ENCODE measurements around the gene PLCH2.
"Not testable (repeated sequence)": the region's sequence is repeated elsewhere in the genome, so short reads cannot be mapped to it uniquely, and the experiment has no call there.

PLCH2 gene

DNA sequence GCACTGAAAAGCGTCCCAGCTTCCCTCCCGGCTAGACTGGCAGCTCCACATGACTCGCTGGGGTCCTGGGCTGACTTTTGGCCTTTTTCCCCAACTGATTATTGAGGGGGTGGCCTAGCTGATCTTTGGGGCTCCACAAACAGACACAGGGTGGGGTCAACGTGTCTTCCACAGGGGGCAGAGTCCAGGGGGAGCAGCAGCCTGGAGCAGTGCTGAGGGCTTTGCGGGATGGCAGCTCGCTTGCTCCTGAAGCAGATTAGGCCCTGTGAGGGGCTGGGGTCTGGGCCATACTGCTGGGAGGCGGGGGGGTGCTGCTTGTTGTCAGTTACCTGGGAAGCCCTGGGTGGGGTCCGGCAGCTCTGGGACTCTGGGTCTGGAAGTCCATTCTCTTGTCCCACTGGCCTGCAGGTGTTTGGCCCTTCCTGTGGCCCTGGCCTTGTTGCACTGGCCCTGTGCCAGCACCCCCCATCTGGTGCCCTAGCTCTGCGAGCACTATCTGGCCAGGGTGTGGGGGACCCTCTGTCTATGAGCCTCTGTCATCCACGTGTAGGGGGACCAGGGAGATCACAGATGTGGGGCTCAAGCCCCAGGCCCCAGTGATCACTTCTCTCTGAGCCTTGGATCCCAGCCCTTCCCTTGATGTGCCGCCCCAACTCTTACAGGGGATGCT is 66.3 kb downstream of the PLCH2 start:
- DNase-seq (ENCODE audit: low read depth in 4 of 4, low spot score in 1 of 4), result no peak

DNA sequence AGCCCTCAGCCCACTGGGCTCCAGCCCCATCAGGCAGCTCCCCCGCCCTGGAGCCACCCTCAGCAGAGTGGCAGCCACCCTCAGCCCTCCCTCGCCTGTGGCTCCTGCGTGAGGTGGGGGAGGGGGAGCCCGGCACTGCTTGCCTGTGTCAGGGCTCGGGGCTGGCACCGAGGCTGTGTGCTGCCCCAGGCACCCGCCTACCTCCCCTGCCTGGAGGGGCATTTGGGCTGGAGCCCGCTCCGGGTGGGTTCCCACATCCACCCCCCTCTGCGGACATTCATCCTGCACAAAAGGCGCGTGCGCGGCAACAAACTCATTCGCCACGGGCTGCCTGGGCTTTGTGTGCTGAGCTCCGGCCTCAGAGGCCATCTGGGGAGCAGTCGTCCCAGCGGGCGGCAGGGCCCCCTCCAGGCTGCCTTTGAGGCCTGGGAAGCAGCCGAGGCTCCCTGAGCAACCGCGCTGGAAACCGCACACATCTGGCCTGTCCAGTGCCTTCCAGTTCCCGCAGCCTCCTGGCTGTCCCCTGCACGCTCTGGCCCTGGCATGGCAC is 67.5 kb downstream of the PLCH2 start:
- no peak for DNase-seq (ENCODE audit: low read depth in 4 of 4, low spot score in 1 of 4)

DNA sequence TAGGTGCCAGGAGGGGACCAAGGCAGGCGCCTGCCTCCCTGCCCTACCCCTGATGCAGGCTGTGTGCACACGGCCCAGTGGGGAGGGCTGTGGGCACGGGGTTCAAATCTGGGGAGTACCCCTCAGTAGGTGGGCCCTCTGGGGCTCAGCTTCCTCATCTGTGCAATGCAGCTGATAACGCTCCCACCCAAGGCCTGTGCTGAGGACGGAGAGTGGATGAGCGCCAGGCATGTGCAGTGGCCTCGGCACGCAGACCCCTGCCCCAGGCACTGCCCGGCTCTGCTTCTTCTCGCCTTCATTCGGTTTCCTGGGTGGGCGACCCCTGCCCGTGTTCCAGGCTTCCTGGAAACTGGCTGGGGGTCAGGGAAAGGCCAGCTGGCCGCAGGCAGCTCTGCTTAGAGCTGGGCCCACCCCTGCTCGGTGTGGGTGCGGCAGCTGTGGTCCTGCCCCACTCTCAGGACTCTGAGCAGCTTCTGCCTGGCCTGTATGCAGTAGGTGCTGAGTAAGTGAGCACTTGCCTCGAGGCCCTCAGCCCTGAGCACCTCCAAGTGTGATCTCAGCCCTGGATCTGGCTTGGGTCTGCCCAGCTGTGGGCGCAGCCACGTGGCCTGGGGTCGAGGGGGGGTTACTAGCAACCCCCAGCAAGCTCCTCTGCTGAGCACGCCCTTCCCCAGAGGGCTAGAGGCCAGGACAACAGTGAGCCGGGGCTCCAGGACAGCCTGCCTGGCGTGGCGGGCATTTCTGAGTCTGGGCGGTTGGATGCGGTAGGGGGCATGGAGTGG is 68.2 kb downstream of the PLCH2 start:
- DNase-seq (ENCODE audit: low read depth in 4 of 4, low spot score in 1 of 4), result no peak

DNA sequence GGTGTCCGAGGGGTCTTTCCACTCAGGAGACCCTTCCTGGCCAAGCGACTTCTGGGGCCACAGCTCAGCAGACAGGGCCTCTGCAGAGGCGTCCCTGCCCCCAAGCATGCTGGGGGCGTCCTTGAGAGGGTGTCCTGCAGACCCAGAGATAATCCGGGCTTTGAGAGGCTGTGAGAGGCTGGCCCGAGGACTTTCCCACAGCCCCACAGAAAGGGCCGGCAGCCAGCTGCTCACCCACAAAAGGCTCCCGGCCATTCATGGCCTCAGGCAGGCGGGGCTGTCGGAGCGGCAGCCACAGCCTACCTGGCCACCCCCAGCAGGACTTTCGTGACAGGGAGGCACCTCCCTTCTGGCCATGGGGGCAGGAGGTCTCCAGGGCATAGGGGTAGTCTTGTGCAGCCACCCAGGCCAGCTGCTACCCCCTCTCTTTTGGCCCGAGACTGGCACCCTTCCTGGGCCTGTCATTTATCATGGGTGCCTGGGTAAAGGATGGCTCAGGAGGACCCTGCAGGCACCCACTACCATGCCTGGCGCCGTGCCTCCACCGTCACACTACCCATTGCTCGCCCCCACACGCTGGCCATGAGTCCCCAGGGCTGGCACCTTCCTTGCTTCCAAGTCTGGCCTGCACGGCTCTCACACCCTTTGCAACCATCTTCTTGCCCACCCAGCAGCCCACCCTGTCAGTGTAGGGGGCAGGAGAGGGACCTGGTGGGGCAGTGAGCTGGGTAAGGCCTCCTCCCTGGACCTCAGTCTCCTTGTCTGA is 69.0 kb downstream of the PLCH2 start:
- no peak for DNase-seq (ENCODE audit: low read depth in 4 of 4, low spot score in 1 of 4)

DNA sequence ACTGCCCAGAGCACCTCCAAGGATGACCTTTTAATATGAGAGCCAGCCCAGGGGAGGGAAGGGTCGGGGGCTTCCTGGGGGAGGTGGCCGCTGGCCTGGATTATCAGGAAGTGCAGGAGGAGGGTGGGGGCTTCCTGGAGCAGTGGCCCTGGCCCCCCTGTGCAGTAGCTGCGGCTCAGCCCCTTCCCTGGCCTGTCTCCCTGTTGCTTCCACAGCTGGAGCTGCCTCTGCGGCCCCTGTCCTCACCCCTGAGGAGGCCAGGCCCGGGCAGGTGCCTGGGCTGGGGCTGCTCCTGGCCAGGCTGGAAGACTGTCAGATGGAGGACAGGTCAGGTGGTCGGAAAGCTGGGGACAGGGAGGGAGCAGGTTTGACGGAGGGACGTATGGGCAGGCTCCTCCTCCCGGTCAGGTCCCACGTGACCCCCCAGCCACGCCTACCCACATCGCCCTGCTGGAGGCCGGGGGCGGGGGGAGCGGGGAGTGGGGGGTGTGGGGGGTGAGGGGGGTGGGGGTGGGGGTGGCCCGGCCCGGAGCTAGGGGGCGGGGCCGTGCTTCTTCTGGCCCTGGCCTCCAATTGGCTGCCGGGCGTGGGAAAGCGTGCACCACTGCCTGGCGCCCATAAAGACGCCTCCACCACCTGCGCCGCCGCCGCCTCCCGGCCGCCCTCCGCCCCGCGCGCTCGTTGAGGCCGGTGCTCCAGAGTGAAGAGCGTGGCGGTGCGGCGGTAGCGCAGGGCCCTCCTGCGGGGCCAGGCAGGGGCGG is 69.8 kb downstream of the PLCH2 start:
- DNase-seq (ENCODE audit: low read depth in 4 of 4, low spot score in 1 of 4), result peak in 3 of 4 experiments; percentile 62 to 82 (median 75)

DNA sequence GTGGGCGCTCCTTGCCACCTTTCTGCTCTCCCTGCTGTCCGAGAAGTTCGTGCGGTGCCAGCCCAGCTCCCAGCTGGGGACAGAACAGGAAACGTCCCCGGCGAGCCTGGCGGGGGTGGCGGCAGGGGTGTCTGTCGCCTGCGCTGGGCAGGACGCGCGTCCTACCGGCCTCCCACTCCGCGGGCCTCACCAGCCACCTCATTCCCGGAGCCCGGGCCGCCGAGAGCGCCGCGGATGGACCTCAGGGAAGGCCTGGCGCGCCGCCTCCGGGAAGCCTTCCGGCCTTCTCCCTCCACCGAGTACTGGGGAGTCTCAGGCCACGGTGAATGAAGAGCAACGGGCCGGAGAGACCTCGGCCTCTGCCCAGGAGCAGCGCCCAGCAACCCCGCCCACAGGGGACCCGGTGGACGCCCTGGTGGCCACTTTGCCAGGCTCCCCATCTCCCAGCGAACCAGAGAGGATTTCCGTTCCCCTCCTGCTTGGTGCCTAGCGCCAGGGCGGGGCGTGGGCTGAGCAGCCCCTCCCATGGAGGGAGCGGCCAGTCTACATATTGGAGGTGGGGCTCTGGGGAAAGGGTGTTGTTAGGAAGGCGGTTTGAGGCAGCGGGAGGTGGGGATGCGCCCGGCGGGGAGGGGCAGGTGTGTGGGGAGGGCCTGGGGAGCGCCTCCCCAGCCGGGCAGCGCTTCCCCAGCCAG is 70.6 kb downstream of the PLCH2 start:
- DNase-seq (ENCODE audit: low read depth in 4 of 4, low spot score in 1 of 4), result peak in 2 of 4 experiments; percentile 69 to 87

DNA sequence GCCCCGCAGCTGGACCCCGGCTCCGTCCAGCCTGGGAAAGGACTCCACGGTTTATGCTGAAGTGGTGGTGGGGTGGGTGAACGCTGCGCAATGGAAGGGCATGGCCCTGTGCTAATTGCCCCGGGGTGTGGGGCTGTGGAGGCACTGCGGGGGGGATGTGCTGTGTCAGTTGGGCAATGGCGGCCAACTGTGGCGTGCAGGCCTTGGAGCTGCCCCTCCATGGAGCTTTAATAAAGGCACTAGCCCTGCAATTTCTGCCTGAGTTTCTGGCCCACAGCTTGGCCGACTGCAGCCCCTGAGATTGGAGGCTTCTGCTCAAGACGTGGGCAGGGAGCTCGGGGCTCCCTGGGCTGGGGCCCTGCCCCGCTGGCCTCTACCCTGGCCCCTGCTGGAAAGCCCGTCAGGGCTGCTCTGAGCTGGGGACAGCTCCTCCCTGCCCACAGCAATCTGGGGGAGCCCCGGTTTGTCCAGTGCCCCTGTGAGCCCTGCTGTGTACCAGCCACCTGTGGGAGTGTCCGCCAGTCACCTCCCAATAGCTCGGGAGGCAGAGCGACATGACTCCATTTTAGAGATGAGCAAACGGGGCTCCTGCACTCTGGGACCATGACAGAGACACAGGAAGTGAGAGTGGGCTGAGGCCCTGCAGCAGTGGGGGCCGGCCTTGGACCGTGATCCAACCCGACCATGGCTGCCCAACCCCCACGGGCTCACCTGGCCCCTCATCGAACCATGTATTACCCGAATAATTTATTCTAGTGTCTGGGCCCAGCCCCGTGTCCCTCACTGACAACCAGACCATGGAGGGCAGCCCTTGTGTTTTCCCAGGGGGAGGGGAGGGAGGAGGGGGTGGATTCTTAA is 71.3 kb downstream of the PLCH2 start:
- DNase-seq (ENCODE audit: low read depth in 4 of 4, low spot score in 1 of 4), result peak in 1 of 4 experiments; percentile 61

DNA sequence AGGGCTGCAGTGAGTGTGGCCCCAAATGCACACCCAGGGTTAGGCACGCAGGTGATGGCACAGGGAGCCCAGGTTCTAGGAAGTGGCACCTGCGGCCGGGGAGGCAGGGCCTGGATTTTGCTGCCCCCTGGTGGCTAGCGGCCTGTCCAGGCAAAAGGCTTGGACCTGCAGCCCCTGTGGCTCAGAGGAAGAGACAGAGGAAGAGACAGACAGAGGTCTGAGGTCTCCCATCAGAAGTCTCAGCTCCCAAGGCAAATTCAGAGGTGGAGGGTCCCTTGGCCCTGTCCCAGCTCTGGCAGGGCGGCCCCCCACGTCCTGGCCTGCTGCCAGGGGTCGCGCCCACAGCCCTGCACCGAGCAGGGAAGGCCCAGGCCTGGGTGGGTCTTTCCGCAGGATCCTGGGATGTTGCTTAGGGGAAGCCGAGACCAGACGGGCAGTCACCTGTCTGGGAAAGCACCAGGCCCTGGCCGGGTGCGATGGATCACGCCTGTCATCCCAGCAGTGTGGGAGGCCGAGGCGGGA is 72.0 kb downstream of the PLCH2 start:
- peak in 3 of 4 experiments; percentile 69 to 78 (median 70) for DNase-seq (ENCODE audit: low read depth in 4 of 4, low spot score in 1 of 4)

DNA sequence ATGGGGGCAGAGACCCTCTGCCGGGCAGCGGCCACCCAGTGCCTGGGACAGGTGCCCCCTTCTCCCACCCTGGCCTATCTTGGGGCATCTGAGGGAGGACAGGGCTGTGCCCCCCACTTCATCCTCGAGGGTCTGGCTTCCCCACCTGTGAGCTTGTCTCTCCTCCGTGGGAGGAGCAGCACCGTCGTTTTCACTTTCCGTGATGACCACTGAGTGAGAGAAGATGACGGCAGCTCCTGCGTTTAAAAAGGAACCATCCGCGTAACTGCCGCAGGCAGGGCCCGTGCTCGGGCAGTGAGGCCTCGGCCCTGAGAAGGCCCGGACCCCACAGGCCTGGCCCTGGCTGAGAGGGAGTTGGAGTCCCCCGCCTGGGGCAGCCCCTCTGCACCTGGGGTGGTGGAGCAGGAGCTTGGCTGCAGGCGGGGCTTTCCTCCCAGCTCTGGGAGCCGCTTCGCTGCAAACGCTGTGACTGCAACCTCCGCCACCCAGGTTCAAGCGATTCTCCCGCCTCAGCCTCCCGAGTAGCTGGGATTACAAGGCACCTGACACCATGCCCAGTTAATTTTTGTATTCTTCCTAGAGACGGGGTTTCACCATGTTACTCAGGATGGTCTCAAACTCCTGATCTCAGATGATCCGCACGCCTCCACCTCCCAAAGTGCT is 73.4 kb downstream of the PLCH2 start:
- not testable (repeated sequence) for DNase-seq (ENCODE audit: low read depth in 4 of 4, low spot score in 1 of 4)

DNA sequence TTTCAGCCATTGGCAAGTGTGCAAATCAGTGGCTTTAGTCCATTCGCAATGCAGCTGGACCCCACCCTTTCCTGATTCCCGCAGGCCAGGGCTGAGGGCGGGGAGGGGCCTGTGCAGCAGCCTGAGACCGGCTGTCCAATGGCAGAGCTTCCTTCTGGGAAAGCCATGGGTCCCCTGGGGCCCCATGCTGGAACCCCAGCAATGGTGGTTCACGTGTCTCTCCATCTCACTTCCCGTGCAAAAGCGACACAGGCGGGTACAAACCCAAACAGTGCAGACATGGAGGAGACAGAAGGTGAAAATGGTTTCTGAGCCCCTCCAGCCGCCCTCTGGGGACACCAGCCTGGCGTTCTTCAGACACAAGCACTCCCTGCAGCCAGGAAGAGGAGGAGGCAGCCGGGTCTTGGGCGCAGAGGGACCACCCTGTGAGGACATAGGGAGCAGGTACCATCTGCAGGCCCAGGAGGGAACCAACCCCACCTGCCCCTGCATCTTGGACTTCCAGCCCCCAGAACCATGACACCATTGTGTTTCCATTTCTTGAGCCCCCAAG is 74.3 kb downstream of the PLCH2 start:
- not testable (repeated sequence) for DNase-seq (ENCODE audit: low read depth in 4 of 4, low spot score in 1 of 4)

DNA sequence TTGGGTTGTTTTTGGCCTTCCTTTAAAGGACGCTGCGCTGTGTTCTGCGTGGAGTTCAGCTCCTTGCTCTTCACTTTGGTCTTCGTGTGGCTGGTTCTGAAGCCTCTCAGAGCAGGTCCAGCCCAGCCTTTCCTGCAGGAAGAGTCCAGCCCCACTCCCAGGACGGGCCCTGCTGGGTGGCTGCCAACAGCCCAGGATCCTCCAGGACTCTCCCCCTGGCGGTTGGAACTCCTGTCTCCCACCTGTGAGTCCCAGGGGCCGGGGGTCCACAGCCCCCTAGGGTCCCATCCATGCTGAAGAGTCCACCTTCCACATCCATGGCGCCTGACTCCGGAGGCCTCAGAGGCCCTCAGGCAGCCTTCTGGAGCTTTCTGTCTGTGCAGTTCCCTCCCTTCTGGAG is 75.5 kb downstream of the PLCH2 start:
- DNase-seq (ENCODE audit: low read depth in 4 of 4, low spot score in 1 of 4), result not testable (repeated sequence)

DNA sequence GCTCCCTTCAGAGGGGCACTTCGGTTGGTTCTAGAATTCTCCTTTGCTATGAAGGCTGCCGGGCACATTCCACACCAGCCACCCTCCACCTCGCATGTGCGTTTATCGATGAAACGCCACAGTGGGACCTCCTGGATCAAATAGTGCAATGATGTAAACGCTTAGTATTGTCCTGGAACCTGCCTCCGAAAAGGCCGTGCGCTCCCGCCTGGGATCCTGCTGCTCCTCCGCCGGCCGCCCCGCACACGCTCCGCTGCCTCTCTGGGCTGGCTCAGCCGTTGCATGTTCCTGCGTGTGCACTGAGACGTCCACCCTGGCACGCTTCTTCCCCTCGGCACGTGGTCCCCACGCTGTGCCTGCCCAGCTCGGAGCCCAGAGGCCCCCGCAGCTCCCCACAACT is 76.1 kb downstream of the PLCH2 start:
- DNase-seq (ENCODE audit: low read depth in 4 of 4, low spot score in 1 of 4), result no peak

DNA sequence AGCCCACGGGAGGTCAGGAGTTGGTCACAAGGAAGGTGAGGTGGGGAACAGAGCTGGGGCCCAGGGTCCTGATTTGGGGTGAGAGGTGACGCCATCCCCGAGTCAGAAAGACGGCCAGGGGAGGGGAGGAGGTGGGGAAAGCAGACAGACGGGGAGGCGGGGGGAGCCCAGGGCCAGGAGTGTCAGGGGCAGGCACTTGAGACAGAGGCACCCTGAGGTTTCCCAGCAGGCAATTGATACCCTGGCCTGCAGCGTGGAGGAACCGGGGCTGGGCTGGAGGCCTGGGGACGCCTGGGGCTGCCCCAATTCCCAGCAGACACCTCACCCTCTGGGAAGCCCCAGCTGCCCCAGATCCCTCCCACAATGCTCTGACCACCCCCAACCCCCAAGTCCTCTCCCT is 77.0 kb downstream of the PLCH2 start:
- not testable (repeated sequence) for DNase-seq (ENCODE audit: low read depth in 4 of 4, low spot score in 1 of 4)

DNA sequence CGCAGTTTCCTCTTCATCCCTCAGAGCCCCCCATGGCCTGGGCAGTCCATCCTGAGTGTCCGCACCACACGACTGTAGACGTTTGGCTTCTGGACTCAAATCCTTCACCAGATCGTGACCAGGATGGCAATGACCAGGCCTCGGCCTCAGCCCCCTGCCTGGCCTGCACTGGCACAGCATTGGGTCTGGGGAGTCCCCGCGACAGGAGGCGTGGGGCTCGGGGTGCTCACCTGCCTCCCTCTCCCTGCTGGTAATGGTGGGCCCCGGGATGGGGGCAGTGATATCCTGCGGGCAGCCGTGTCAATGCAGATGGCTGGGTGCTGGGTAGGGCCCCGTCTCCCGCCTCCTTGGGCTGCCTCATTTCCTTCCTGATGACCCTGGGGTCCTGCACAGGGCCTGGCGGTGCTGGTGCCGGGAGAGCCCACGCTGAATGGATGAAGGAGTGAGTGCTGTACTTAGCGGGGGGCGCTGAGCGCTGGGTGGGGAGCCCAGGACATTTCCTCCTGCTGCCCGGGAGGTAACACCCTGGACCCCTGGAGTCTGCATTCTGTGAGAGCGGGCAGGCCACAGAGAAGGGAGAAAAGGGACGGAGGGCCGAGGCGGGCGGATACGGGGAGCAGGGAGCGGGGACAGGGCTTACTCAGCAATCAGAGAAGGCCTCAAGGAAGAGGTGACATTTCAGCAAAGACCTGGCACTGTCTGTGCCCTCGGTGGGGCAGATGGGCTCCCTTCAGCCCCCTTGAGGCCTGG is 78.0 kb downstream of the PLCH2 start:
- no peak for DNase-seq (ENCODE audit: low read depth in 4 of 4, low spot score in 1 of 4)

DNA sequence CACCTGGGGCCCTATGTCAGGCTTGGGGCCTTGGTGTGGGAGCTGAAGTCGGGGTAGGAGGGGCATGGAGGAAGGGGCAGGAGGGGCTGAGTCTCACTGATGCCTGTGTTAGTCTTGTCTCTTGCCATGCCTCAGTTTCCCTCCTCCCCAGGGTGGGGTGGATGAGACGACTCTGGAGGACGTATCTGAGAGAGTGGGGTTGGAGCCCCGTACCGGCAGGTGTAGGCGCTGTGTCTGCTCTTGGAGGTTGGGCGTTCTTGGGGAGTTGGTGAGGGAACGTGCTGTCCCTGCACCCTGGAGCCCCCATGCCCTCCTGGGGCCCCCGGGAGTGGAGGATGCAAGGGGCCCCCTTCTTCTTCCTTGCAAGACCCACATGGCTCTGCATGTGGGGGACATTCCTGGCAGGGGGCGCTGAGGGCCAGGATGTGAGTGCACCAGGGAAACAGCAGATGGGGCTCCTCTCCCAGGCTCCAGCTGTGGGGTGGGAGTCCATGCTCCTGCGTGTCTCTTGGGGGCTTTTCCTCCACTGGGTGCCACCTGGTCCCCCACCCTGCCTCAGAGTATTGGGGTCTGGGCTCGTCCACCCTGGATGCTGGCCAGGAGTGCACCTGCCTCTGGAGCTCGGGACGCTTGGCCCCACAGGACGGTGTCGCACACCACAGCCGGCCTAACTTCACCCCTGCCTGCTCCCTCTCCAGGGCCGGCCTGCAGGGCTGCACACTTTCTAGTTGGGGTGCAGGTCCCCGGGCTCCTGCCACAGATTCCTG is 78.7 kb downstream of the PLCH2 start:
- no peak for DNase-seq (ENCODE audit: low read depth in 4 of 4, low spot score in 1 of 4)

Data from stimulated activated CD4-positive, alpha-beta T cell treated with anti-CD3 and anti-CD28 coated beads, Interleukin-1b, Interleukin-23, amount 100 ng/mL, for 24 hours (primary cell).